HS-27A (cell line): ENCODE data around the gene VPREB3.

Experiments used
- DNase-seq: peaks from one replicate; pipeline ENCODE4 v3.0.0-alpha.2; 2012; ENCODE audit warnings: low read depth, missing footprints

VPREB3 gene

GRCh38 chr22:23754220-23754919, at the start of gene VPREB3:
Gene VPREB3, minus strand, starts transcription at chr22:23754425. Its CDS starts 62 bp downstream, at chr22:23754363.
- no peak for DNase-seq

GRCh38 chr22:23803001-23803819, 49.0 kb upstream of the VPREB3 start:
- DNase-seq: no peak

- no peak for DNase-seq
Measured at GRCh38 chr22:23801886-23802377, 47.7 kb upstream of the VPREB3 start.

- DNase-seq: no peak
Measured at GRCh38 chr22:23801238-23801821, 47.1 kb upstream of the VPREB3 start.

GRCh38 chr22:23800297-23801237, 46.3 kb upstream of the VPREB3 start:
- no peak for DNase-seq

- DNase-seq: no peak
Measured at GRCh38 chr22:23796461-23796860, 42.2 kb upstream of the VPREB3 start.

- DNase-seq: no peak
Measured at GRCh38 chr22:23793326-23793725, 39.1 kb upstream of the VPREB3 start.

GRCh38 chr22:23791738-23792645, 37.8 kb upstream of the VPREB3 start:
- no peak for DNase-seq

- no peak for DNase-seq
Measured at GRCh38 chr22:23790819-23791737, 36.9 kb upstream of the VPREB3 start.

GRCh38 chr22:23789638-23790037, 35.4 kb upstream of the VPREB3 start:
- DNase-seq: no peak

GRCh38 chr22:23789121-23789520, 34.9 kb upstream of the VPREB3 start:
- no peak for DNase-seq

GRCh38 chr22:23787910-23788309, 33.7 kb upstream of the VPREB3 start:
- no peak for DNase-seq

GRCh38 chr22:23787600-23787896, 33.3 kb upstream of the VPREB3 start:
- DNase-seq: no peak

- no peak for DNase-seq
Measured at GRCh38 chr22:23786752-23787599, 32.8 kb upstream of the VPREB3 start, which contains the start of gene SMARCB1. Gene SMARCB1, plus strand, starts transcription at chr22:23786966. Its CDS starts 204 bp downstream, at chr22:23787170.

GRCh38 chr22:23786261-23786710, 32.1 kb upstream of the VPREB3 start:
- DNase-seq: no peak

GRCh38 chr22:23784215-23784732, 30.0 kb upstream of the VPREB3 start:
- DNase-seq: no peak

GRCh38 chr22:23783265-23784150, 29.3 kb upstream of the VPREB3 start:
- no peak for DNase-seq
